HG03025 (cell line): ENCODE measurements around the gene YIPF5.

ENCODE experiments used
- ATAC-seq: cut with Tn5 transposase; IDR thresholded peaks from one replicate; pipeline ENCODE4 v1.9.1; 2021; ENCODE audit warnings: mild to moderate bottlenecking, moderate library complexity; ENCODE audit not compliant: unreplicated experiment, low FRiP score

The YIPF5 gene

GRCh38 chr5:144130306-144130705, 40.2 kb downstream of the YIPF5 start:
- ATAC-seq: no peak

- no peak for ATAC-seq
Measured at GRCh38 chr5:144128844-144129243, 41.6 kb downstream of the YIPF5 start.

- no peak for ATAC-seq
Measured at GRCh38 chr5:144126707-144127106, 43.8 kb downstream of the YIPF5 start.

GRCh38 chr5:144125163-144125726, 45.2 kb downstream of the YIPF5 start:
- ATAC-seq: no peak

- no peak for ATAC-seq
Measured at GRCh38 chr5:144122641-144123040, 47.8 kb downstream of the YIPF5 start.

- ATAC-seq: no peak
Measured at GRCh38 chr5:144122081-144122480, 48.4 kb downstream of the YIPF5 start.

GRCh38 chr5:144121577-144121976, 48.9 kb downstream of the YIPF5 start:
- no peak for ATAC-seq

- ATAC-seq: no peak
Measured at GRCh38 chr5:144120661-144121180, 49.7 kb downstream of the YIPF5 start.

GRCh38 chr5:144117412-144117811, 53.0 kb downstream of the YIPF5 start:
- ATAC-seq: no peak

- no peak for ATAC-seq
Measured at GRCh38 chr5:144114571-144114970, 55.9 kb downstream of the YIPF5 start.
